Measurements from ENCODE around the gene RTN4.

The RTN4 gene

GRCh38 chr2:54984476-54984875, 65.8 kb downstream of the RTN4 start:
- no peak for DNase-seq (ENCODE audit: extremely low read depth, low read depth)
- H3K4me3 ChIP-seq (replicated peaks; ENCODE audit: low read depth, low read length), result no peak overlapping the region
- TF ChIP-seq, protein P1, sequence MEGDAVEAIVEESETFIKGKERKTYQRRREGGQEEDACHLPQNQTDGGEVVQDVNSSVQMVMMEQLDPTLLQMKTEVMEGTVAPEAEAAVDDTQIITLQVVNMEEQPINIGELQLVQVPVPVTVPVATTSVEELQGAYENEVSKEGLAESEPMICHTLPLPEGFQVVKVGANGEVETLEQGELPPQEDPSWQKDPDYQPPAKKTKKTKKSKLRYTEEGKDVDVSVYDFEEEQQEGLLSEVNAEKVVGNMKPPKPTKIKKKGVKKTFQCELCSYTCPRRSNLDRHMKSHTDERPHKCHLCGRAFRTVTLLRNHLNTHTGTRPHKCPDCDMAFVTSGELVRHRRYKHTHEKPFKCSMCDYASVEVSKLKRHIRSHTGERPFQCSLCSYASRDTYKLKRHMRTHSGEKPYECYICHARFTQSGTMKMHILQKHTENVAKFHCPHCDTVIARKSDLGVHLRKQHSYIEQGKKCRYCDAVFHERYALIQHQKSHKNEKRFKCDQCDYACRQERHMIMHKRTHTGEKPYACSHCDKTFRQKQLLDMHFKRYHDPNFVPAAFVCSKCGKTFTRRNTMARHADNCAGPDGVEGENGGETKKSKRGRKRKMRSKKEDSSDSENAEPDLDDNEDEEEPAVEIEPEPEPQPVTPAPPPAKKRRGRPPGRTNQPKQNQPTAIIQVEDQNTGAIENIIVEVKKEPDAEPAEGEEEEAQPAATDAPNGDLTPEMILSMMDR (IDR thresholded peaks at IDR 0.05; ENCODE audit: low read depth, low read length, missing control alignments), result no peak

DNA sequence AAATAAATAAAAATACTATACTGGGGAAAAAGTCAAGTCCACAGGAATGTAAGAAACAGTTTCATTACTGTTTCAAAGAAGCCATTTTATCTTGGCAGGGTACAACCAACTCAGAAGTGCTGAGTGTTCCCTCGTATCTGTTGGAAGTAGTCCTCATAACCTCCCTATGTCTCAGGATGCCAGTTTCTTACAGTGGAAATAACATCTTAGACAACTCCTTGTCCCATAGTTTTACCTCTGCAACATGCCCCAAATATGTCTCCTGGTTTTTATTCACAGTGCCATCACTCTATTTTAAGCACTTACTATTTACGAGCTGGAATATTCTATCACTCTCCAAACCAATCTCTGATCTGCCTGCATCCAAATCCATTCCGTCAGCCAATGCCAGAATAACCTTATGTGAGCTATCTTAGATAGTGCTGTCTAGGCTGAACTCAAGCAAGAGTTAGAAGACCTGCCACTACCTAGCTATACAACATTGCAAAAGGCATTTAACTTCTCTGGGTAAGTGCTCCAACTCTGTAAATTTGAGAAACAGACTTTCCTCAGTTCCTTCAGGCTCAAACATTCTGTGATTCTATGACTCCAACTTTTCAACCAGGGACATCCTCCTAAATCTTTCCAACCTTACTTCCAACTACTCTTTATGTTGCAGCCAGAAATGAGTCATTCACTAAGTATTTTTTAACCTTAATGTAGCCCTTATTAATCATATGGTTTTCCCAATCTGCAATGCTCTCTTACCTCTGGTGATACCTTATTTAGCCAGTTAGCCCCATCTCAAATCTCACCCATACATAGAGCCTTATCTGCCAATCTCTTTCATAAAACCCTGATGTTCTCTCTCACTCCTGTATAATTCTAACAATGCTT, 66.7 kb downstream of the RTN4 start:
- TF ChIP-seq, protein P1 (IDR thresholded peaks at IDR 0.05; ENCODE audit: low read depth, low read length, missing control alignments), result no peak
- no peak overlapping the region for H3K4me3 ChIP-seq (replicated peaks; ENCODE audit: low read depth, low read length)
- no peak for DNase-seq (ENCODE audit: extremely low read depth, low read depth)

- TF ChIP-seq, protein P1 (IDR thresholded peaks at IDR 0.05; ENCODE audit: low read depth, low read length, missing control alignments), result no peak
- DNase-seq (ENCODE audit: extremely low read depth, low read depth), result no peak
These were observed 68.9 kb downstream of the RTN4 start for GRCh38 chr2:54981385-54981784.

DNA sequence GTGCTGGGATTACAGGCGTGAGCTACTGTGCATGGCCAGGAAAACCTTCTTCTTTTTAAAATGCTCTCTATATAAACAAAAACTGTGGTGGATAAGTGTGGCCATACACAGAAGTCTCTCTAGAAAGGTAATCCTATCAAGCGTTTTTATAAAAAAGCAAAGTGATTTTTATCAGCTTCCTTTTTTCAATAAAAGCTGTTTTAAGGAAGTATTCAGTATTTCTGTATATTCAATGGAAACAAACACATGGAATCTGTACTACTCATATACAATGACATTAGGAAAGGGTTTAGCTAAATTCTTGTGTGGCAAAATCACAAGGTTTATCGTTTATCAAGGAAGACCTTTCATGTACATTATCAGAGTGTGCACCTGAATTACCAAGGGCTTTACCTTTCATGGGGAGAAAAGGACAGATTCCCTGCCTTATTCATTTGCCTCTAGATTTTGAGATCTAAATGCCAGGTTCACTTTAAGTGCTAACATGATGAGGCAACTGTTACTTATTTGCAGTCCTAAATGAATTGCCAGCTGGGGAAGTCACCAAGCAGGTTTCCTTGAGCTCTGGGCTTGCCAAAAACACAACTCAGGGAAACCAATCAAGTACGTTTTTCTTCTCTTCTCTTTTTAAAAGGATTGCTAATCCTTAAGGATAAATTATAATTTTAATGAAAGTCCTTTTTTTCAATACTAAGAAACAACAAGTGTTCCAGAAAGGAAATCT, 70.8 kb downstream of the RTN4 start:
- no peak overlapping the region for H3K4me3 ChIP-seq (replicated peaks; ENCODE audit: low read depth, low read length)
- DNase-seq (ENCODE audit: extremely low read depth, low read depth), result no peak
- TF ChIP-seq, protein P1 (IDR thresholded peaks at IDR 0.05; ENCODE audit: low read depth, low read length, missing control alignments), result no peak

More at GRCh38 chr2:54981385-54981784, 68.9 kb downstream of the RTN4 start:
- H3K4me3 ChIP-seq (replicated peaks; ENCODE audit: low read depth, low read length), result no peak overlapping the region

GRCh38 chr2:54977149-54977548, 73.1 kb downstream of the RTN4 start:
- no peak for DNase-seq (ENCODE audit: extremely low read depth, low read depth)
- H3K4me3 ChIP-seq (replicated peaks; ENCODE audit: low read depth, low read length), result no peak overlapping the region
- TF ChIP-seq, protein P1 (IDR thresholded peaks at IDR 0.05; ENCODE audit: low read depth, low read length, missing control alignments), result no peak

- H3K4me3 ChIP-seq (replicated peaks; ENCODE audit: low read depth, low read length), result no peak overlapping the region
- TF ChIP-seq, protein P1 (IDR thresholded peaks at IDR 0.05; ENCODE audit: low read depth, low read length, missing control alignments), result no peak
- no peak for DNase-seq (ENCODE audit: extremely low read depth, low read depth)
These were observed 74.4 kb downstream of the RTN4 start for GRCh38 chr2:54975598-54976492.

Data from HFF-Myc (cell line).